Epithelial cell of esophagus (primary cell): Measurements from ENCODE around the gene PAWR.

ENCODE experiments used
- DNase-seq: peaks from one replicate; pipeline ENCODE4 v3.0.0; 2010; ENCODE audit warnings: low read depth
- H3K4me3 ChIP-seq: 2 replicates; pipeline ENCODE4 v1.5.1; 2011; ENCODE audit warnings: mild to moderate bottlenecking, low read length, control low read depth
- CTCF ChIP-seq: IDR thresholded peaks from 2 replicates; pipeline ENCODE4 v1.5.1; 2011; ENCODE audit warnings: low read depth, mild to moderate bottlenecking, low read length, control low read depth, inconsistent platforms; ENCODE audit not compliant: insufficient read depth; ENCODE audit errors: missing control alignments

The PAWR gene

GRCh38 chr12:79664518-79664917 lies 26.2 kb downstream of the PAWR start:
- no peak for TF ChIP-seq CTCF
- DNase-seq, result no peak

GRCh38 chr12:79662046-79662811 lies 28.5 kb downstream of the PAWR start:
- no peak for DNase-seq
- TF ChIP-seq CTCF, result no peak
- H3K4me3 ChIP-seq, result no peak overlapping the region

More at GRCh38 chr12:79664518-79664917, 26.2 kb downstream of the PAWR start:
- no peak overlapping the region for H3K4me3 ChIP-seq

- DNase-seq, result peak; percentile 36
- no peak for TF ChIP-seq CTCF
These were observed 29.1 kb downstream of the PAWR start for GRCh38 chr12:79661629-79662028.

GRCh38 chr12:79659961-79660431 lies 30.8 kb downstream of the PAWR start:
- no peak for DNase-seq
- TF ChIP-seq CTCF, result no peak
- H3K4me3 ChIP-seq, result no peak overlapping the region

More at GRCh38 chr12:79661629-79662028, 29.1 kb downstream of the PAWR start:
- no peak overlapping the region for H3K4me3 ChIP-seq

GRCh38 chr12:79658221-79658620 lies 32.5 kb downstream of the PAWR start:
- no peak overlapping the region for H3K4me3 ChIP-seq
- no peak for DNase-seq

GRCh38 chr12:79657136-79657535 lies 33.6 kb downstream of the PAWR start:
- no peak for TF ChIP-seq CTCF
- no peak overlapping the region for H3K4me3 ChIP-seq
- DNase-seq, result peak; percentile 61

More at GRCh38 chr12:79658221-79658620, 32.5 kb downstream of the PAWR start:
- TF ChIP-seq CTCF, result no peak

GRCh38 chr12:79655036-79655435 lies 35.7 kb downstream of the PAWR start:
- DNase-seq, result no peak
- no peak for TF ChIP-seq CTCF
- no peak overlapping the region for H3K4me3 ChIP-seq
